ENCODE results near the gene SLC23A3. TPM values are rescaled to one million over a fixed set of nuclear protein-coding genes. Genes with fewer than 3 reads are reported as not detected.

SLC23A3 gene
- total RNA-seq, 3 donors from 2014 or later (not counting 1 experiment from before 2014, with no cell fraction given), result 0.48 to 1.1 (median 0.89) TPM

GRCh38 chr2:219122202-219122980 lies 47.4 kb downstream of the SLC23A3 start:
- Mint-ChIP-seq H3K27ac (peak overlapping the region; percentile 57 to 84), H3K4me1 (peaks cover 37 to 43% of the 10 kb centered on the region in 2 donors), H3K4me3 (peak overlapping the region; percentile 85), H3K36me3 (no peaks in the 10 kb centered on the region), H3K9me3 (no peaks in the 10 kb centered on the region), H3K27me3 (ENCODE audit: low read depth in 2 of 2) (no peaks in the 10 kb centered on the region)
- TF ChIP-seq, protein P1, sequence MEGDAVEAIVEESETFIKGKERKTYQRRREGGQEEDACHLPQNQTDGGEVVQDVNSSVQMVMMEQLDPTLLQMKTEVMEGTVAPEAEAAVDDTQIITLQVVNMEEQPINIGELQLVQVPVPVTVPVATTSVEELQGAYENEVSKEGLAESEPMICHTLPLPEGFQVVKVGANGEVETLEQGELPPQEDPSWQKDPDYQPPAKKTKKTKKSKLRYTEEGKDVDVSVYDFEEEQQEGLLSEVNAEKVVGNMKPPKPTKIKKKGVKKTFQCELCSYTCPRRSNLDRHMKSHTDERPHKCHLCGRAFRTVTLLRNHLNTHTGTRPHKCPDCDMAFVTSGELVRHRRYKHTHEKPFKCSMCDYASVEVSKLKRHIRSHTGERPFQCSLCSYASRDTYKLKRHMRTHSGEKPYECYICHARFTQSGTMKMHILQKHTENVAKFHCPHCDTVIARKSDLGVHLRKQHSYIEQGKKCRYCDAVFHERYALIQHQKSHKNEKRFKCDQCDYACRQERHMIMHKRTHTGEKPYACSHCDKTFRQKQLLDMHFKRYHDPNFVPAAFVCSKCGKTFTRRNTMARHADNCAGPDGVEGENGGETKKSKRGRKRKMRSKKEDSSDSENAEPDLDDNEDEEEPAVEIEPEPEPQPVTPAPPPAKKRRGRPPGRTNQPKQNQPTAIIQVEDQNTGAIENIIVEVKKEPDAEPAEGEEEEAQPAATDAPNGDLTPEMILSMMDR (IDR thresholded peaks at IDR 0.05), result no peak
- H3K9me3 ChIP-seq (ENCODE audit: control insufficient read depth, insufficient read depth, low read length), result no peaks in the 10 kb centered on the region
- peaks cover 23% of the 10 kb centered on the region for H3K4me1 ChIP-seq (ENCODE audit: control insufficient read depth, insufficient read depth, low read length)
- 90% methylated on average over 5 of the region's 5 CpGs for WGBS (ENCODE audit: insufficient coverage)
- H3K27me3 ChIP-seq (ENCODE audit: control insufficient read depth, insufficient read depth, low read length), result no peaks in the 10 kb centered on the region
- no peak for ATAC-seq
- H3K4me3 ChIP-seq (ENCODE audit: low read length), result no peak overlapping the region
- intact Hi-C loops (cut with micrococcal nuclease), result no loop called here
- DNase-seq, result no peak
- no peaks in the 10 kb centered on the region for H3K36me3 ChIP-seq (ENCODE audit: control insufficient read depth, insufficient read depth, low read length)
- H3K27ac ChIP-seq (ENCODE audit: low read length), result no peak overlapping the region

DNA sequence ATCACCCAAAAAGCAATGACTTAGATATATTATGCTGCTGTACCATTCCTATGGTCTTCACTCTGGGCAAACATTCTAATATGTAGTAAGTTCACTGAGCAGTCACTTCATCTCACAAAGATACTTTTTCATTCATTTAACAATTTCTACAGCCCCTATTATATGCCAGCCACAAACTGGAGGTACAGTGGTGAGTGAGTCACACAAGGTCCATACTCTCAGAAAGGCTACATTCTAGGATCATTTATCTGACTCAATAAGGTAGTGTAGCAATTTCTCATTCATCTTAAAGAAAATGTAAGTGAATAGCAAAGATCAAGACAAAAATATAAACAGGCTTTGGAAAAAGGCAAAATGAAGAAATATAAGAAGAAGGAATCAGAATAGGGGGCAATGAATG lies 49.7 kb downstream of the SLC23A3 start:
- Histone ChIP-seq H3K27ac (ENCODE audit: low read length) (no peak overlapping the region), H3K4me3 (ENCODE audit: low read length) (no peak overlapping the region), H3K27me3 (ENCODE audit: control insufficient read depth, insufficient read depth, low read length) (no peaks in the 10 kb centered on the region), H3K36me3 (ENCODE audit: control insufficient read depth, insufficient read depth, low read length) (no peaks in the 10 kb centered on the region), H3K9me3 (ENCODE audit: control insufficient read depth, insufficient read depth, low read length) (no peaks in the 10 kb centered on the region), H3K4me1 (ENCODE audit: control insufficient read depth, insufficient read depth, low read length) (peaks cover 17% of the 10 kb centered on the region)
- intact Hi-C loops (cut with micrococcal nuclease), result no loop called here
- no peaks in the 10 kb centered on the region for H3K36me3 Mint-ChIP-seq
- no peaks in the 10 kb centered on the region for H3K9me3 Mint-ChIP-seq
- no peak overlapping the region for H3K4me3 Mint-ChIP-seq
- H3K4me1 Mint-ChIP-seq, result peaks cover 25 to 29% of the 10 kb centered on the region in 2 donors
- no peak for ATAC-seq
- TF ChIP-seq, protein P1 (IDR thresholded peaks at IDR 0.05), result no peak
- no peak overlapping the region for H3K27ac Mint-ChIP-seq
- DNase-seq, result no peak
- no peaks in the 10 kb centered on the region for H3K27me3 Mint-ChIP-seq (ENCODE audit: low read depth in 2 of 2)

DNA sequence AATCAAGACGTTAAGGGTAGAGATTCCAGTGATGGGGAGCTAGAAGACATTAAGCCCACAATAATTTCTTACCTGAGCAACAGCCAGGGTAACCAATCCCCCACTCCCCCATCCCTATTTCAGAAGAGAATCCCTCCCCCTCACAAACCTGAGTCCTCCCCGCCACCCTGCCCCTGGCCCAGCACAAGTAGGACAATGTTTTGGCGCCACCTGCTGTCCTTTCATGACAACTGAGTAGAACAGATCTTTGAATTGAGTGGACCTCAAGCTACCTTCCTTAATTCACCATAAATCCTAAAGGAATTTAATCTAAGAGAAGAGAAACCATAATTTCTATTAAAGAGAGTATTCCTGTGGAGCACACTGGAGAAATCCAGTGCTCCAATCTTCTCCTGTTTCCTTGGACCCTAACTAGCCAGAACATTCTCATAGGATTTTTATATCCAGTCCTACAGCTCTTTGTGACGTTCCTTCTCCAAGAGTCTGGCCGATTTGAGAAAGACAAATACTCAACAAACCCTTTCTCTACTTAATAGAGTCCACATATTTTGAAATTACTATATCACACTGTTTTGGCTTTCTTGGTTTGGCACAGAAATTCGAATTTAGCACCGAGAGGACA lies 50.3 kb downstream of the SLC23A3 start:
- no peak overlapping the region for H3K4me3 Mint-ChIP-seq
- ATAC-seq, result peak in 2 of 3 donors; percentile 43 to 56
- no peaks in the 10 kb centered on the region for H3K27me3 ChIP-seq (ENCODE audit: control insufficient read depth, insufficient read depth, low read length)
- intact Hi-C loops (cut with micrococcal nuclease), result loop anchor here (1.0 kb wide), 2 partner anchors 61 to 90 kb away; no protein-coding TSS in a partner anchor
- H3K4me1 Mint-ChIP-seq, result peaks cover 19 to 24% of the 10 kb centered on the region in 2 donors
- no peaks in the 10 kb centered on the region for H3K36me3 ChIP-seq (ENCODE audit: control insufficient read depth, insufficient read depth, low read length)
- 73% methylated on average over 7 of the region's 7 CpGs for WGBS (ENCODE audit: insufficient coverage)
- no peaks in the 10 kb centered on the region for H3K27me3 Mint-ChIP-seq (ENCODE audit: low read depth in 2 of 2)
- TF ChIP-seq, protein P1 (IDR thresholded peaks at IDR 0.05), result peak; percentile 72
- no peaks in the 10 kb centered on the region for H3K9me3 ChIP-seq (ENCODE audit: control insufficient read depth, insufficient read depth, low read length)
- no peaks in the 10 kb centered on the region for H3K9me3 Mint-ChIP-seq
- peaks cover 11% of the 10 kb centered on the region for H3K4me1 ChIP-seq (ENCODE audit: control insufficient read depth, insufficient read depth, low read length)
- no peak overlapping the region for H3K27ac ChIP-seq (ENCODE audit: low read length)
- DNase-seq, result peak; percentile 35 to 77
- no peak overlapping the region for H3K4me3 ChIP-seq (ENCODE audit: low read length)
- H3K36me3 Mint-ChIP-seq, result no peaks in the 10 kb centered on the region
- H3K27ac Mint-ChIP-seq, result no peak overlapping the region
